ENCODE data around the gene RAB37. TPM values are rescaled to one million over a fixed set of nuclear protein-coding genes. Genes with fewer than 3 reads are reported as not detected.

The RAB37 gene
- total and polyA plus RNA-seq, 2 of the 8 experiments (the other 6 are each of a cell fraction or from before 2014, with no cell fraction given) = 5.5 to 6.1 TPM

DNA sequence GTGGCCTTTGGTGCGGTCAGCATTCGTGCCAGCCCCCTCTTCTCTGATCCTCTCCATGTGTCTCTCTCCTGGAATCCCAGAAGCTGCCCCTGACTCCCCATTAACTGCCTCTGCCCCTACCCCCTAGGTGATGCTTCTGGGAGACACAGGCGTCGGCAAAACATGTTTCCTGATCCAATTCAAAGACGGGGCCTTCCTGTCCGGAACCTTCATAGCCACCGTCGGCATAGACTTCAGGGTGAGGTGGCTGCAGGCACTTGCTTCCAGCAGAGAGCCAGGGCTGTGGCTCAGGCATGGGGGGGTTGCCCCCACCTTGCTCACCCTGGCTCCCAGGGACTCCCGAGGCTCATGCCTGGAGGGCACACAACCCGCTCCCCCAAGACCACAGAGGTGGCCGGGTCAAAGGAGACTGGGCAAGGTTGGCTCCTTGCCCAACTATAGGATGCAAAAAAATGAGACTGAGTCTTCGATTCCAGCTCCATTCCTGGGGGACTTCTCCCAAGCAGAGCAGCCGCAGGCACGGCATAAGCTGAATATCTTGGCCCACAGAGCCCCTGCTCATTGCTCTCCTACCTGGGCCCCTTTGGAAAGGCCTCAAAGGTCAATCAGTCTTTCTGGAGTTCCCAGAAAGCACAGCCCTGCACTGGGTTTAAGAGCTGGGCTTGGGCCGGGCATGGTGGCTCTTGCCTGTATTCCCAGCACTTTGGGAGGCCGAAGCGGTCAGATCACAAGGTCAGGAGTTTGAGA, 3.8 kb downstream of the RAB37 start:
- peaks cover 0 to 3% (median 0%) of the 10 kb centered on the region in 4 experiments; a peak in 2 of 7 replicates for H3K27me3 ChIP-seq (replicated peaks in 1 of 4; ENCODE audit: control insufficient read depth in 3 of 4, extremely low read depth in 1 of 4, insufficient read depth in 3 of 4, low read length in 3 of 4)
- H3K9me3 ChIP-seq (ENCODE audit: insufficient read depth in 2 of 2, low read depth in 1 of 2, low read length in 1 of 2) = no peaks in the 10 kb centered on the region
- H2BK120ac ChIP-seq (replicated peaks; ENCODE audit: low read depth, low read length) = no peak overlapping the region
- H2BK12ac ChIP-seq (ENCODE audit: low read depth, low read length) = no peak overlapping the region
- no peak overlapping the region for H3K9ac ChIP-seq (replicated peaks in 1 of 4; ENCODE audit: extremely low read depth in 1 of 4, low read depth in 3 of 4, low read length in 3 of 4)
- no peaks in the 10 kb centered on the region for H4K20me1 ChIP-seq (replicated peaks in 1 of 2; ENCODE audit: control insufficient read depth in 1 of 2, insufficient read depth in 2 of 2, low read length in 2 of 2)
- H3K36me3 ChIP-seq (ENCODE audit: control insufficient read depth in 2 of 4, insufficient read depth in 4 of 4, low read length in 3 of 4) = no peaks in the 10 kb centered on the region
- H3K4me3 ChIP-seq (ENCODE audit: extremely low read depth in 1 of 4, insufficient read depth in 2 of 4, low read depth in 3 of 4, low read length in 4 of 4) = no peak overlapping the region
- WGBS, 2 experiments (ENCODE audit: extremely low coverage in 1 of 2, insufficient coverage in 1 of 2, insufficient read length in 1 of 2, insufficient replicate concordance in 2 of 2, low coverage in 1 of 2, low lambda C conversion rate in 2 of 2, missing lambda C conversion rate in 1 of 2) = 90% methylated on average over 17 of the region's 17 CpGs; no CpG with 5 or more reads in 1 of the 2 experiments
- no peak overlapping the region for H3K4me2 ChIP-seq (ENCODE audit: insufficient read depth in 1 of 2, low read depth in 2 of 2, low read length in 2 of 2)
- H3K4me1 ChIP-seq (replicated peaks in 1 of 4; ENCODE audit: control insufficient read depth in 3 of 4, insufficient read depth in 4 of 4, low read length in 3 of 4) = peaks cover 5 to 22% (median 15%) of the 10 kb centered on the region in 4 experiments
- no peak overlapping the region for H3K56ac ChIP-seq (replicated peaks; ENCODE audit: insufficient read length, low read depth, low read length)
- H3K18ac ChIP-seq (ENCODE audit: extremely low read depth, low read length) = no peak overlapping the region
- no peak overlapping the region for H3K4ac ChIP-seq (replicated peaks; ENCODE audit: insufficient read length, low read depth, low read length)
- no peak overlapping the region for H4K5ac ChIP-seq (ENCODE audit: insufficient read length, low read depth, low read length)
- H2BK20ac ChIP-seq (ENCODE audit: low read length) = no peak overlapping the region
- H3K14ac ChIP-seq (ENCODE audit: insufficient read length) = no peak overlapping the region
- H2BK5ac ChIP-seq (ENCODE audit: low read depth, low read length) = no peak overlapping the region
- ChIA-PET POLR2A (ENCODE audit: partially characterized antibody) (interaction anchor here (0.8 to 1.3 kb wide), 4 partner anchors 9 to 43 kb away, joined by 3 to 4 read pairs (median 3); no protein-coding TSS in a partner anchor), CTCF (ENCODE audit: partially characterized antibody) (interaction anchor here (0.7 to 5.7 kb wide), 13 partner anchors 9 to 220 kb away, joined by 3 to 45 read pairs (median 4); no protein-coding TSS in a partner anchor)
- no peak overlapping the region for H3K27ac ChIP-seq (ENCODE audit: low read depth, low read length)
- no peak overlapping the region for H2AFZ ChIP-seq (ENCODE audit: low read length)
- H3K79me1 ChIP-seq (ENCODE audit: low read depth, low read length) = no peaks in the 10 kb centered on the region
- no peak overlapping the region for H4K91ac ChIP-seq (replicated peaks; ENCODE audit: insufficient read length, low read length)
- FAIRE-seq (no peak), DNase-seq (ENCODE audit: low read depth in 1 of 2, low spot score in 2 of 2) (no peak)
- no peak overlapping the region for H3K23ac ChIP-seq (ENCODE audit: insufficient read length)
- peaks cover 12% of the 10 kb centered on the region; the same call in 1 of the 2 replicates for H3K23me2 ChIP-seq (ENCODE audit: low read depth, low read length)
- H3K79me2 ChIP-seq (ENCODE audit: control insufficient read depth in 1 of 2, insufficient read depth in 2 of 2, low read length in 2 of 2) = no peaks in the 10 kb centered on the region
- 0 out of 2 replicates have a peak overlapping the region, but pooled peaks have one; percentile 2 for H2BK15ac ChIP-seq (ENCODE audit: low read length)
- no peak overlapping the region for H4K8ac ChIP-seq (ENCODE audit: extremely low read depth, insufficient read depth, low read length)
- no peak overlapping the region; the same call in 1 of the 2 replicates for H2AK5ac ChIP-seq (ENCODE audit: low read depth, low read length)
- no peak for TF ChIP-seq KDM4A (IDR thresholded peaks at IDR 0.05; ENCODE audit: low read depth, low read length, severe bottlenecking)
- no peak for TF ChIP-seq RAD21 (IDR thresholded peaks at IDR 0.05 in 1 of 2, conservative IDR thresholded peaks at IDR 0.05 in 1 of 2; ENCODE audit: low read depth in 2 of 2, low read length in 2 of 2)
- no peak for TF ChIP-seq CHD1 (IDR thresholded peaks at IDR 0.05; ENCODE audit: low read depth, low read length)
- no peak for TF ChIP-seq PHF8 (conservative IDR thresholded peaks at IDR 0.05; ENCODE audit: low read depth, low read length)
- TF ChIP-seq SRF (IDR thresholded peaks at IDR 0.05; ENCODE audit: low read depth, low read length) = no peak
- TF ChIP-seq HDAC6 (IDR thresholded peaks at IDR 0.05; ENCODE audit: low read depth, low read length) = no peak
- TF ChIP-seq CEBPB (IDR thresholded peaks at IDR 0.05; ENCODE audit: low read depth, low read length) = no peak
- TF ChIP-seq BCL11A (IDR thresholded peaks at IDR 0.05; ENCODE audit: low read depth in 2 of 2, low read length in 2 of 2) = no peak
- no peak for TF ChIP-seq YY1 (IDR thresholded peaks at IDR 0.05; ENCODE audit: low read depth, low read length)
- no peak for TF ChIP-seq JUN (IDR thresholded peaks at IDR 0.05; ENCODE audit: low read depth, low read length)
- no peak for TF ChIP-seq CHD2 (IDR thresholded peaks at IDR 0.05; ENCODE audit: low read length)
- no peak for TF ChIP-seq RXRA (IDR thresholded peaks at IDR 0.05; ENCODE audit: insufficient read depth, low read depth, low read length)
- no peak for TF ChIP-seq SP1 (IDR thresholded peaks at IDR 0.05; ENCODE audit: low read depth, low read length)

Measured in H1 (cell line).